Subcutaneous adipose tissue (tissue), 4 donors: ENCODE data around the gene TXNRD1. TPM values are rescaled to one million over a fixed set of nuclear protein-coding genes. Genes with fewer than 3 reads are reported as not detected.

Experiments used
- CTCF ChIP-seq: fragments of 450-650 bp; IDR thresholded peaks from one replicate; pipeline ENCODE4 v1.5.1; 2016; ENCODE audit warnings: low read depth, mild to moderate bottlenecking, control low read depth, antibody characterized with exemption, moderate library complexity
- total RNA-seq, 4 donors: library from RNA; depleted of rRNA; stranded (reverse); fragments of >200 nt; gene quantifications; one replicate each; pipeline ENCODE4 v1.1.0, GENCODE V29; 2016

Gene TXNRD1
- total RNA-seq, 4 donors from 2014 or later = 76.2 to 122 (median 83.3) TPM

- TF ChIP-seq CTCF = no peak
These were observed 142.9 kb downstream of the TXNRD1 start for GRCh38 chr12:104358353-104359003.

GRCh38 chr12:104359216-104359615 lies 143.6 kb downstream of the TXNRD1 start:
- no peak for TF ChIP-seq CTCF

GRCh38 chr12:104360157-104360556 lies 144.6 kb downstream of the TXNRD1 start:
- no peak for TF ChIP-seq CTCF

GRCh38 chr12:104360983-104361707 lies 145.6 kb downstream of the TXNRD1 start:
- no peak for TF ChIP-seq CTCF

GRCh38 chr12:104365921-104366410 lies 150.4 kb downstream of the TXNRD1 start:
- TF ChIP-seq CTCF = no peak

GRCh38 chr12:104369708-104370107 lies 154.1 kb downstream of the TXNRD1 start:
- no peak for TF ChIP-seq CTCF

- TF ChIP-seq CTCF = no peak
These were observed 155.7 kb downstream of the TXNRD1 start for GRCh38 chr12:104371043-104371870.
